Heart left ventricle (tissue), 16 donors: ENCODE data around the gene FASTK. TPM values are rescaled to one million over a fixed set of nuclear protein-coding genes. Genes with fewer than 3 reads are reported as not detected.

ENCODE experiments used
- ATAC-seq, 4 donors: fragments of 200-7000 bp; cut with Tn5 transposase; one replicate each; pipeline ENCODE4 v1.9.1; 2020 to 2022; ENCODE audit warnings: moderate library complexity in 4 of 4, mild to moderate bottlenecking in 3 of 4, moderate number of reproducible peaks in 1 of 4
- DNase-seq, 5 donors: peaks; one replicate each; pipeline ENCODE4 v3.0.0-alpha.2; 2020
- H3K27ac ChIP-seq, 12 donors: fragments of 200-600 bp; sonication (generic) in 4 of 12; one replicate each; pipeline versions ENCODE4 v1.5.0 to v1.8.0; 2016 to 2022; ENCODE audit warnings: mild to moderate bottlenecking in 2 of 12
- H3K27me3 ChIP-seq, 9 donors: fragments of 200-600 bp; sonication (generic) in 2 of 9; one replicate each; pipeline versions ENCODE4 v1.5.1 to v1.8.0; 2016 to 2022; ENCODE audit warnings: mild to moderate bottlenecking in 3 of 9
- H3K36me3 ChIP-seq, 9 donors: fragments of 200-600 bp; sonication (generic) in 2 of 9; one replicate each; pipeline versions ENCODE4 v1.5.0 to v1.8.0; 2018 to 2022; ENCODE audit warnings: mild to moderate bottlenecking in 2 of 9
- H3K4me1 ChIP-seq, 12 donors: fragments of 200-600 bp; sonication (generic) in 4 of 12; one replicate each; pipeline versions ENCODE4 v1.5.0 to v1.8.0; 2016 to 2022; ENCODE audit warnings: mild to moderate bottlenecking in 3 of 12
- H3K4me3 ChIP-seq, 12 donors: fragments of 200-600 bp; sonication (generic) in 4 of 12; one replicate each; pipeline versions ENCODE4 v1.5.0 to v1.8.0; 2017 to 2022; ENCODE audit warnings: mild to moderate bottlenecking in 9 of 12, moderate library complexity in 4 of 12
- H3K9me3 ChIP-seq, 12 donors: fragments of 200-600 bp; sonication (generic) in 4 of 12; one replicate each; pipeline versions ENCODE4 v1.5.0 to v1.8.0; 2016 to 2022; ENCODE audit warnings: mild to moderate bottlenecking in 1 of 12
- CTCF ChIP-seq, 12 donors: fragments of 200-600 bp; sonication (generic) in 4 of 12; IDR thresholded peaks; one replicate each; pipeline versions ENCODE4 v1.5.0 to v1.8.0; 2018 to 2022; ENCODE audit warnings: antibody characterized with exemption in 12 of 12, mild to moderate bottlenecking in 5 of 12
- POLR2A ChIP-seq, 2 donors: fragments of 450-650 bp; IDR thresholded peaks; one replicate each; pipeline ENCODE4 v1.6.1; 2017; ENCODE audit warnings: antibody characterized with exemption in 2 of 2, mild to moderate bottlenecking in 2 of 2, moderate library complexity in 2 of 2
- WGBS, 4 donors: extraction: QIAGEN DNeasy Blood & Tissue Kit in 2 of 4; methylation state at CpG; one replicate each; pipeline versions ENCODE4 v1.1.5 to v1.1.7; 2013 to 2018; 5-methylcytosine and 5-hydroxymethylcytosine counted together
- intact Hi-C, 10 donors: fragments of 100-400 bp; cut with DNase I; formaldehyde crosslinking; loops; one replicate each; pipeline versions ENCODE4 v1.11.1 to v1.14.2; 2022
- polyA plus RNA-seq, 2 donors: library from polyadenylated mRNA; stranded (reverse); fragments of 200-250 nt; gene quantifications; one replicate each; pipeline ENCODE4 v1.2.3, GENCODE V29; 2013
- total RNA-seq, 9 donors: library from RNA; depleted of rRNA in 2 of 9; stranded (reverse); fragments of >200 nt in 2 of 9; fragmentation: NEBNext Ultra II Directional in 3 of 9; extraction: Animal tissue kit (Norgen Biotek cat#: 25700) in 3 of 9; gene quantifications; one replicate each; pipeline versions ENCODE4 v1.1.0 to v1.2.4, GENCODE V29; 2016 to 2023
- donor health status: ischemic (EF 13 %, LVEDD 7.1; RV severe dilation, severe dysfunction).
- donor health status: healthy with polysubstance abuse.
- donor health status: DM: no; HTN: yes; CAD: no.
- donor health status: DM: no; HTN: no; CAD: no.
- donor health status: ischemic (EF 25% LVEDD 6.9; RV normal size, moderate dysfunction).
- donor health status: ischemic (EF 25% LVEDD 5.7; RV mildly dilated, moderate dysfunction).
- donor health status: healthy.
- donor health status: DM: yes; HTN: yes; CAD: no.
- donor health status: ischemic (EF 35%, LVEDD 5.7; RV mildly dilated, moderate dysfunction).
- donor health status: nonischemic (EF 11% LVEDD 7.7; RV severe dilation, severe dysfunction).
- donor health status: DM: yes; HTN: yes; CAD: no.
- donor health status: PGD.
- donor health status: ischemic (EF 29% LVEDD 5.4; RV normal size, mild dysfunction).
- donor health status: nonischemic (EF 23%, LVEDD 6.1; RV moderate dilation, normal function).

FASTK gene
- total and polyA plus RNA-seq, 11 donors = 59.9 to 168 (median 77.7) TPM

DNA sequence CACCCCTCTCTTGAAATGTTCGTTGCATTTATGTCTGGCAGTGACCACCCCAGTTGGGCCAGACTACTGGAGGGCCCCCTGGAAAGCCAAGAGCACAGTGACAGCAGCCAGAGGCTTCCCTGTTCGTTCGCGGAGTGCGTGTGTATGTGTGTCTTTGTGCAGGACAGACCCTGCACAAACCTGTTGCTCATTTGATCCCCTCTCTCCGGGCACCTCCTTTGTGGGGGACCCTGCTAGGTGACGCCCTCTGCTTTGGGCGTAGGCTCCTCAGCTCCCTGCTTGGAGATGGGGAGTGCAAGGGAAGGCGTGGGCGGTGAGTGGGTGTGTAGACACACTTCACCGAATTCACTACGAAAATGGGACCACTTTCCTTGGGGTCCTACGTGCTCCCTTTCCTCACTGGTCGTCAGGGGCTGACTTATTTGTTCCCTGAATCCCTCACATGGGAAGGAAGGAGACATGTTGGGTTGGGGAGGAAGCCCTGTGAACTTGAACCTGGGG is 44.3 kb upstream of the FASTK start:
- ATAC-seq (no peak), DNase-seq (no peak)
- TF ChIP-seq POLR2A (IDR thresholded peaks at IDR 0.05) (no peak), CTCF (IDR thresholded peaks at IDR 0.05) (no peak)
- Histone ChIP-seq H3K27me3 (no peaks in the 10 kb centered on the region), H3K4me3 (peak overlapping the region in 10 of 12 donors; percentile 45 to 63 (median 55)), H3K9me3 (no peaks in the 10 kb centered on the region), H3K4me1 (peaks cover 0 to 32% (median 9%) of the 10 kb centered on the region in 12 donors), H3K36me3 (peaks cover 0 to 76% (median 43%) of the 10 kb centered on the region in 9 donors), H3K27ac (peak overlapping the region in 4 of 12 donors; percentile 15 to 57 (median 29))
- WGBS, 4 donors = 82 to 92% (median 86%) methylated on average over 13 to 14 of the region's 14 CpGs
- intact Hi-C loops = loop anchor here (1.0 to 10.0 kb wide), 11 partner anchors 44 to 182 kb away; partner anchors contain the start of gene SMARCD3 (in 7 of the 10)

- WGBS, 4 donors = 87 to 95% (median 89%) methylated on average over 2 to 7 of the region's 7 CpGs
- peaks cover 0 to 32% (median 9%) of the 10 kb centered on the region in 12 donors for H3K4me1 ChIP-seq
- TF ChIP-seq CTCF (IDR thresholded peaks at IDR 0.05) (no peak), POLR2A (IDR thresholded peaks at IDR 0.05) (no peak)
- no peak overlapping the region for H3K4me3 ChIP-seq
- H3K27me3 ChIP-seq = no peaks in the 10 kb centered on the region
- no peak for ATAC-seq
- no peaks in the 10 kb centered on the region for H3K9me3 ChIP-seq
- peaks cover 0 to 76% (median 45%) of the 10 kb centered on the region in 9 donors for H3K36me3 ChIP-seq
- H3K27ac ChIP-seq = no peak overlapping the region
- intact Hi-C loops = loop anchor here (1.0 to 10.0 kb wide), 11 partner anchors 44 to 183 kb away; partner anchors contain the start of gene SMARCD3 (in 7 of the 10)
- no peak for DNase-seq
These were observed 43.9 kb upstream of the FASTK start for GRCh38 chr7:151124481-151124880.

DNA sequence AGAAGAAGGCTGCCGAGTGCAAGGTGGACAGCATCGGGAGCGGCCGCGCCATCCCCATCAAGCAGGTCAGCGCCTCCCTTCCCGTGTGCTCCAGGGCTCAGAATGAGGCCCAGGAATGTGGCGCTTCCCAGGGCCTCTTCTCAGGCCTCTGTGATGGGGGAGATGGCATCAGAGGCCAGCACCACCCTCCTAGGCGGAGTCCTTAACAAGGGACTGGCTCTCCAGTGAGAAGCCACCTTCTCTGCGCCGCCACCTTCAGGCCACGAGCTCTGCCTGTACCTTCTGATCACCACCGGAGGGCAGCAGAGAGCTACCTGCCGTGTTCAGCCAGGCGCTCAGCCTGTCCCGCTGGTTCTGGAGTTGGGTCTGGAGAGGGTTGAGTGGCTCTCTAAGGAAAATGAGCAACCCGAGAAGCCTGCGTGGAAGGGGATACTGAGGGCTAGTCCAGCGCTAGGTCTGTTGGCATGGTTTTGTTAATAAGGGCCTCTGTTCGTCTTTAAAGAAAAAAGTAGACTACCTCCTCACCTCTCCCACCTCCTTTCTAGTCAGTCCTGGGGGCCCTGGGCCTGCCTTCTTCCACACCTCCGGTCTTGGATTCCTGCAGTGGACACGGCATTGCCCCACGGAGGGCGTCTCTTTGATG is 43.3 kb upstream of the FASTK start:
- peaks cover 0 to 32% (median 9%) of the 10 kb centered on the region in 12 donors for H3K4me1 ChIP-seq
- peak; percentile 57 to 79 (median 74) for ATAC-seq
- no peaks in the 10 kb centered on the region for H3K27me3 ChIP-seq
- H3K4me3 ChIP-seq = no peak overlapping the region
- H3K9me3 ChIP-seq = no peaks in the 10 kb centered on the region
- H3K27ac ChIP-seq = no peak overlapping the region
- intact Hi-C loops = loop anchor here (1.0 to 10.0 kb wide), 11 partner anchors 45 to 183 kb away; partner anchors contain the start of gene SMARCD3 (in 7 of the 10)
- WGBS, 4 donors = 46 to 50% (median 48%) methylated on average over 23 to 24 of the region's 24 CpGs
- TF ChIP-seq CTCF (IDR thresholded peaks at IDR 0.05) (peak; percentile 96 to 99 (median 98)), POLR2A (IDR thresholded peaks at IDR 0.05) (no peak)
- peak; percentile 83 to 90 (median 85) for DNase-seq
- H3K36me3 ChIP-seq = peaks cover 0 to 76% (median 47%) of the 10 kb centered on the region in 9 donors

DNA sequence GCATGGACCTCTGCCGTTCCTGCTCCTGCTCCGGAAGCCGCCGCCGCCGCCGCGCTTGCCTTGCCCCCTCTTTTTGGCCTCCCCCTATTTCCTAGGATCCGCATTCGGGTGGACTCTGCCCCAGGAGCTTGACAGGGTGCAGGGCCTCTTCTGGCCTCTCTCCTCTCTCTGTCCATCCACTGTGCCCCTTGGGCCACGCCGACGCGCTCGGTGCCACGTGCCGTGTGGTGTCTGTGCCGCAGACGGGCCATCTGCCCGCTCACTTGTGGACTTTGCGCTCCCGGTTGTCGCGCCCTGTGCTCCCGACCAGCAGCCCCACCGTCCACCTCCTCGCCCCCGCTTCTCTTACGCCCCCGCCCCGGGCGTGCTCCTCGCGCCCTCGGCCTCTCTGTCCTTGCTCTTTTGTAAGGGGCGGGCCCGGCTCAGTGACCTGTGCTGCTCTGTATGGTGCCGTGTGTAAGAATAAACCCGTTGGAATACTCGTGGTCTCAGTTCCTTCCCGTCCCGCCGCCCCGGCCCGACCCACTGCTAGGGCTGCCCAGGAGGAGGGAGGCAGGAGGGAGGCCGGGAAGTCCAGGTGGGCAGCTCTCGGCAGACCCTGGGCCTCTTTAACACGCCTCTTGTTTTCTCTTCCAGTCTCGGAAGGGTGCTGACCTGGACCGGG is 42.7 kb upstream of the FASTK start:
- Histone ChIP-seq H3K4me1 (peaks cover 0 to 32% (median 9%) of the 10 kb centered on the region in 12 donors), H3K27me3 (no peaks in the 10 kb centered on the region), H3K36me3 (peaks cover 0 to 76% (median 47%) of the 10 kb centered on the region in 9 donors), H3K4me3 (no peak overlapping the region), H3K9me3 (no peaks in the 10 kb centered on the region), H3K27ac (no peak overlapping the region)
- DNase-seq = no peak
- TF ChIP-seq POLR2A (IDR thresholded peaks at IDR 0.05) (no peak), CTCF (IDR thresholded peaks at IDR 0.05) (no peak)
- WGBS, 4 donors = 88 to 92% (median 90%) methylated on average over 50 of the region's 50 CpGs
- intact Hi-C loops = loop anchor here in 9 of 10 donors (2.0 to 10.0 kb wide), 6 partner anchors 119 to 184 kb away; partner anchors contain the start of gene SMARCD3 (in 7 of the 9)
- ATAC-seq = no peak
